ENCODE data around the gene CNTRL.

The CNTRL gene

DNA sequence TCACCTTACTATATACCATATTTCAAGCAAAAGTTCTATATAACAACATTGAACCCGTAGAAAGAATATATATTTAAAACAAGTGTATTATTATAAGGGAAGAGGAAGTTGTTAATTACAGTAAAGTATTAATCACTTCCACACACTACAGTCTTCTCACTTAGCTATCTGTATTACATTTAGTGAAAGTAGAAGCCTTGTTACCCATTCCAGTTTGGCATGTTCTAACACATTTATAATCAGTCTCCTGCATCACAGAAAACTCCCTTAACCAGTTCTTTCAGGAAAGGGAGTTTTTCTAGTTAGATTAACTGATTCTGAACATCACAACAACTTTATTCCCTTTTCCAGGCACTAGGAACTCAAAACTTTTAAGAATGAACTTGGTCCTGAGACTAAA, 120.0 kb downstream of the CNTRL start:
- in situ Hi-C loops (cut with HindIII; ENCODE audit: low pct_unique_long_range_greater_than_20kb, low sequenced_read_pairs), result no loop called here
- DNase-seq (ENCODE audit: low read depth in 1 of 2, low spot score in 1 of 2), result peak; percentile 28 to 70
- peak; percentile 36; the same call in 1 of the 2 replicates for TF ChIP-seq JUND (IDR thresholded peaks at IDR 0.05; ENCODE audit: low read depth)

DNA sequence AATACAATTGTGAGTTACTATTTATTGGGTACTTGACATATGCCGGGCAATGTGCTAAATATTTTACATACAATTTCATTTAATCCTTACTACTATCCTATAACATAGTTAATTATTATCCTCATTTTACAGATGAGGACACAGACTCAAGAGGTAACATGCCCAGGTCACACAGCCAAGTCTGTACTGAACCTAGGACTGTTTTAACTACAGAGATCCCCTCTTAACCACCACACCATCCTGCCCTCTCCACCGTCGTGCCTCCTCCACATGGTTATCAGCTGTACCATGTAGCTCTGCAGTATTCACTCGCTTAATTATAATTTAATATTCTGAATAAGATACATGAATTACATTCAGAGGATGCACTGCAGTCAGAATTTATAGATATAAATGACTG, 121.6 kb downstream of the CNTRL start:
- no peak for DNase-seq (ENCODE audit: low read depth in 1 of 2, low spot score in 1 of 2)
- TF ChIP-seq JUND (IDR thresholded peaks at IDR 0.05; ENCODE audit: low read depth), result no peak
- in situ Hi-C loops (cut with HindIII; ENCODE audit: low pct_unique_long_range_greater_than_20kb, low sequenced_read_pairs), result no loop called here

DNA sequence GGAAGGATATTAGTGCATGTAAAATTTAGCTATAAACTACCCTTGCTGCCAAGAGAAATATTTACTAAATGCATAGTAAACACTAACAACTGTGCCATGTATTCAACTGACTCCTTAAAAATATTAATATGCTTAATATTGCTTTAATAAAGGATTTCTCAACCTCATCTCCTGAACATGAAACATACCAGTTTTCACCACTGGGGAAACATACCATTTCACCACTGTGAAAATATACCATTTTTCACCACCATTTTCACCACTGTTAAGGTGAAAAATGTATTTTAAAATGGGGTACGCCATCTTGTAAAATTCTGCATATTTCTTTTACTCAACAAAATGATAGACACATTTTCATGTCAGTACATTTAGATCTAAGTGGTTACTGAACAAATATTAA, 122.4 kb downstream of the CNTRL start:
- TF ChIP-seq JUND (IDR thresholded peaks at IDR 0.05; ENCODE audit: low read depth), result no peak
- in situ Hi-C loops (cut with HindIII; ENCODE audit: low pct_unique_long_range_greater_than_20kb, low sequenced_read_pairs), result no loop called here
- no peak for DNase-seq (ENCODE audit: low read depth in 1 of 2, low spot score in 1 of 2)

DNA sequence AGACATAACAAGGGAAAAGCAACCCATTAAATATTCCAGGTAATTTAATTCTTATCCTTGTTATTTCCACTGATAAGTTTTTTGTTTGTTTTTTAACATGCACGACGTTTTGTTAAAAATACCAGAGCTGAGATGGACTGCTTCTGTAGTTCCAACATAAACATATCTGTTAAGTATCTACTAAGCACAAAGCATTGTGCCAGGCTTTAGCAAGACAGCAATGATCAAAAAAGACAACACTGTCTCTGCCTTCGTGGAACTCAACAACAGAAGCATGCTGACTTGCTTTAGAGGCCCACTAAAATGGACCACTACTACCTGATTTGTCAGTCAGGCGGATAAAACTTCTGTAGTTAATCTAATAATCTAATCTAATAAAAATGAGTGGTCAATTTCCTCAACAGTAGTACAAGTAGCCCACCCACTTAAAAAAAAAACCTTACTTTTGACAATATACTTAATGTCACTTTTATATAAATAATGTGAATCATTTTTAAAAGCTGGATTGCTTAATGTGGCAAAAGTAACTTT, 123.8 kb downstream of the CNTRL start:
- no peak for DNase-seq (ENCODE audit: low read depth in 1 of 2, low spot score in 1 of 2)
- in situ Hi-C loops (cut with HindIII; ENCODE audit: low pct_unique_long_range_greater_than_20kb, low sequenced_read_pairs), result no loop called here
- TF ChIP-seq JUND (IDR thresholded peaks at IDR 0.05; ENCODE audit: low read depth), result no peak

DNA sequence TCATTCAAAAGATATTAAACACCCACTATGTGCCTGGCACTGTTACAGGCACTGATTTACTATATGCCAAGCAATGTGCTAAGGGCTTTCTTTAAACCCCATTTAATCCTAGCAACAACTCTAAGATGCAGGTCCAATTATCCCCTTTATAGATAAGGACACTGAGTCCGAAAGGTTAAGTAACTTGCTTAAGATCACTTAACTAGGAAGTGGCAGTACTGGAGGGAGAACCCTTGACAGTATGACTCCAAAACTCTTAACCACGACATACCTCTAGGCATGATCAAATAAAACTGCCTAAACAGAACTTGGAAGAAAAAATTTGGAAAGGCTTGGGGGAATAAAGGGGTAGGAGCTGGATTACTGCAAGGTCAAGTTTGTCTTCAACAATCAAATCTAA, 125.2 kb downstream of the CNTRL start:
- no peak for TF ChIP-seq JUND (IDR thresholded peaks at IDR 0.05; ENCODE audit: low read depth)
- in situ Hi-C loops (cut with HindIII; ENCODE audit: low pct_unique_long_range_greater_than_20kb, low sequenced_read_pairs), result no loop called here
- peak in 1 of 2 experiments; percentile 24 for DNase-seq (ENCODE audit: low read depth in 1 of 2, low spot score in 1 of 2)

DNA sequence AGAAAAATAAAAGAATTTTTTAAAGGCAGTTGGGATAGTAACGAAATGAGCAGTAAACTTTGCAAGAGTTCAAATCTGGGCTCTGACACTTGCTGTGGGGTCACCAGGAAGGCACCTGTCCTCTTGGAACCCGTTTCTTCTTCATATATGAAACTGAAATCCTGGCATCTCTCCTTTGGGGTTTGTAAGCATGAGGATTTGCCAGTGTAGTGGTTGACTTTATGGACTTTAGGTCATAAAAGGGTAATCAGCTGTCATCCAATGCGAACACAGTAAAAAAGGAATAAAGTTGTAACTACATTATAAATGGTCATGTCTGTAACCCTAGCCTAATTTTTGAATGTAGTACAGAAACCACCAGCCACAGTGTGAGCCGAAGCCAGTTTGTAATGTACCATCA, 125.6 kb downstream of the CNTRL start:
- DNase-seq (ENCODE audit: low read depth in 1 of 2, low spot score in 1 of 2), result no peak
- in situ Hi-C loops (cut with HindIII; ENCODE audit: low pct_unique_long_range_greater_than_20kb, low sequenced_read_pairs), result no loop called here
- no peak for TF ChIP-seq JUND (IDR thresholded peaks at IDR 0.05; ENCODE audit: low read depth)

DNA sequence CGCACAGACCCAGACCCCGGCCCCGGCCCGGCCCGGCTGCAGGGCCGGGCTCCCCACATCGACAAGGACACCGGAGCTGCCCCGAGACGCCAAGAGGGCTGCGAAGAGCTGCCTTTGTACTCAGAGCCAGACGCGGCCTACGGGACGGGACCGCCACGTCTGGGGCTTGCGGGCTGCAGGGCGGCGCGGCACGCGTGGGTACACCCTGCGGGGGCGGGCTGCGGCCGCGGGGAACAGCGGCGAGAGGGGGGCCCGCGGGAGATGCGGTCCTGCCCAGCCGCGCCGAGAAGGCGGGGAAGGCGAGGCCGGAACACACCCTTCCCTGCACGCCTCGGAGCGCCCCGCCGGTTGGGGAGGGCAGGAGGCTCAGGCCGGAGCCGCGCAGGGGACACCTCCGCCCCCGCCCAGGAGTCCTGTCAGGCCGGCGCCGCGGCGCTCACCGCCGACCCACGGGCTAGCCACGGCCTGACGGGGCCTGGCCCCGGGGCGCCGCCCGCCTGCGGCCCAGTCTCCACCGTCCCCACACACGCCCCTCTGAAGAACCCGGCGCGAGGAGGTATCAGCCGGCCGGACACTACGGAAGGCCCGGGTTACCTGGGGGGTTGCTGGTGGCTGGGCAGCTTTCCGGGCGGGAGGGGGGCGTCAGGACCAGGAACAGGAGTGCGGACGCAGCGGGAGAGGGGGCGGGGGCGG, 126.4 kb downstream of the CNTRL start:
- in situ Hi-C loops (cut with HindIII; ENCODE audit: low pct_unique_long_range_greater_than_20kb, low sequenced_read_pairs), result no loop called here
- DNase-seq (ENCODE audit: low read depth in 1 of 2, low spot score in 1 of 2), result peak; percentile 16 to 45
- no peak for TF ChIP-seq JUND (IDR thresholded peaks at IDR 0.05; ENCODE audit: low read depth)

DNA sequence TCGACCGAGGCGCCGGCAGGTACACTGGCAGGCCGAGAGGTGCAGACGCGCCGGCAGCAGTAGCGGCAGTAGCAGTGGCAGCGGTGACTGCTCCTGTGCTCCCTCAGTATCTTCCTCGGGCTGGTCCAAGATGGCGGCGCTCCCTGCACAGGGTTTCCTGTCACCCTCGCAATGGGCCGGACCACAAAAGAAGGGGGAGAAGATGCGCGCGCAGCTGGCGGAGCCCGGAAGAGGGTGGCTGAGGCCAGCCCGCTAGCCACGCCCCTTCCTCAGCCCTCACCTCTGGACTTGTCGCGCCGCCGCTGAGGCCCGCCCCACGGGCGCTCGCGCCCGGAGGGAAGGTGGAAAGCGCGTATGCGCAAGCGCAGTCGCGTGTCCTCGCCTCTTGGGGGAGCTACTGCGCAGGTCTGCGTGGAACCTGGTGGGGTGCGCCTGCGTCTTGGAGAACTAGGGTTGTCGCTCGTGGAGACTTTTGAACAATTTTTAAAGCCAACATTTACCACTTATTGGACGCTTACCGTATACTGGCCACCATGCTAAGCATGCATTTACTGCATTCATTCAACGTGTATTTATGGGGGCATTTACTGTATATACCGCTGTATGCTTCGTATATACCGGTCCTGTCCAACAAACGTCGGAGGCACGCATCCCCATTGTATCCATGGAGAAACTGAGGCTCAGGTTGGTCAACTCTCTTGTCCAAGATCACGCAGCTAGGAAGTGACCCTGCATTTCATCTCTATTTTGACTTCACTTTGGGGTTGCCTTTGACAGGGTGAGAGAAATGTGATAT, 127.2 kb downstream of the CNTRL start, which contains the start of gene RAB14:
TSS of gene RAB14 (minus strand) at position 132 of the 796 bp plus-strand sequence. CDS start 8,457 bp downstream, outside the sequence.
- no peak for TF ChIP-seq JUND (IDR thresholded peaks at IDR 0.05; ENCODE audit: low read depth)
- in situ Hi-C loops (cut with HindIII; ENCODE audit: low pct_unique_long_range_greater_than_20kb, low sequenced_read_pairs), result no loop called here

DNA sequence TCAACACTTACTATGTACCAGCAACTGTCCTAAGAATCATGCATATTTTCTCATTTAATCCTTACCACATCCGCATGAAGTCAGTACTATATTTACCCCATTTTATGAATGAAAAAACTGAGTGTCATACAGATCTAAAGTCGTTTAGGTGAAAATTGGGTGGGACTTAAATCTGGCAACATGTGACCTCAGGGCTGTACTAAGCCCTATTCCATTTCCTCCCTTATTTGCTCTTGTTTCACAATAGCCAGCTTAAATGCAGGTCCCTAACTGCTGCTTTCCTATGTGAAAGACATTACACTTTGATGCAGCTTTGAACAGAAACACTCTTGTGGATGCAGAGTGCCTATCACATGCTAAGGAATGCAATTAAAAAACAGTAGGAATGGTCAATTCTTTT, 129.4 kb downstream of the CNTRL start:
- in situ Hi-C loops (cut with HindIII; ENCODE audit: low pct_unique_long_range_greater_than_20kb, low sequenced_read_pairs), result no loop called here
- TF ChIP-seq JUND (IDR thresholded peaks at IDR 0.05; ENCODE audit: low read depth), result no peak
- no peak for DNase-seq (ENCODE audit: low read depth in 1 of 2, low spot score in 1 of 2)

More for the DNA sequence above, 127.2 kb downstream of the CNTRL start, which contains the start of gene RAB14:
- DNase-seq (ENCODE audit: low read depth in 1 of 2, low spot score in 1 of 2), result peak; percentile 99

DNA sequence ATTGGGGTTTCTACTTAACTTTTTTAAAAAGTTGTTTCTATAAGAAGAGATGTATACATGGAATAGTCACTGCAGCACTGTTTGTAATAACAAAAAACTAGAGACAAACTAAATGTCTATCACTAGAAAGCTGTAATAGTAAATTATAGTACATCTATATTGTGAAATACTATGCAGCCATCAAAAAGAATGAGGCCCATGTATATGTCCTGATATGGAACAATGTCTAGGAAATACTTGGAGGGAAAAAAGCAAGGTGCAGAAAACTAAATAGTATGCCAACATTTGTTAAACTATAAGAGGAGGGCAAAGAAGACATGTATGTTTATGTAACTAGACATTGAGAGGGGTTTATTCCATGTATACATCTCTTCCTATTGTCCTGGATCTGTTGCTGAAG, 129.9 kb downstream of the CNTRL start:
- no peak for DNase-seq (ENCODE audit: low read depth in 1 of 2, low spot score in 1 of 2)
- no peak for TF ChIP-seq JUND (IDR thresholded peaks at IDR 0.05; ENCODE audit: low read depth)
- in situ Hi-C loops (cut with HindIII; ENCODE audit: low pct_unique_long_range_greater_than_20kb, low sequenced_read_pairs), result no loop called here

DNA sequence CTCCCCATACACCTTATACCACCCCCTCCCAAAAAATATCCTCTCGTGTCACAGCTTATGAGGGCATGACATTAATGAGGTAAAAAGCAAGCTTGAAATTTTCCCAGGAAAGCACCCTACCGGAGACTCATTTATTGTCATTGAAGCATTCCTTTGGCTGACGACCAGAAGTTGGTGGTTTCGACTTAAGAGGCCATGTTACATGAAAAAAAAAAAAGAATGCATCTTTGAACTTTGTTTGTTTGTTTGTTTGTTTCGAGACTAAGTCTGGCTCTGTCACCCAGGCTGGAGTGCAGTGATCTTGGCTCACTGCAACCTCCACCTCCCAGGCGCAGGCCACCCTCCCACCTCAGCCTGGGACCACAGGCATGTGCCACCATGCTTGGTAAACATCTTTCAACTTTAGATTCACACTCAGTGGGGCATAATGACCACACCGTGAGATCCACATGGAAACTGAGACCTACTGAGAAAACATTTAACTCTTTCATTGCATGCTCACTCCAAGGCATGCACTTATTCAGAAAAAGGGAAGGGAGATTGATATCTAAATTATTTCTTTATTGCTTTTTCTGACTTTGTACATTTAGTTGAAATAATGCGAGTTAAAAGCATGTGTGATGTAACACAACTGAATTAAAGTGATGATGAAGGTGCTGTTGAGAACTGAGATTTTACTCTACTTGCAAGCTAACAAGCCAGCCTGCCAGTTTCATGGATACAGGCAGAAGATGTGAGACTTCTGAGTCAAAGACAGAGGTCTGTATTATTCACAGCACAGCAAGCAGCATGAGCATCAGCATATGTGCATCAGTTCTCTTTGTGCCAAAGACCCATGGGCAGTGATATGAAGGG, 132.0 kb downstream of the CNTRL start:
- peak in 1 of 2 experiments; percentile 57 for DNase-seq (ENCODE audit: low read depth in 1 of 2, low spot score in 1 of 2)
- in situ Hi-C loops (cut with HindIII; ENCODE audit: low pct_unique_long_range_greater_than_20kb, low sequenced_read_pairs), result no loop called here
- no peak for TF ChIP-seq JUND (IDR thresholded peaks at IDR 0.05; ENCODE audit: low read depth)

DNA sequence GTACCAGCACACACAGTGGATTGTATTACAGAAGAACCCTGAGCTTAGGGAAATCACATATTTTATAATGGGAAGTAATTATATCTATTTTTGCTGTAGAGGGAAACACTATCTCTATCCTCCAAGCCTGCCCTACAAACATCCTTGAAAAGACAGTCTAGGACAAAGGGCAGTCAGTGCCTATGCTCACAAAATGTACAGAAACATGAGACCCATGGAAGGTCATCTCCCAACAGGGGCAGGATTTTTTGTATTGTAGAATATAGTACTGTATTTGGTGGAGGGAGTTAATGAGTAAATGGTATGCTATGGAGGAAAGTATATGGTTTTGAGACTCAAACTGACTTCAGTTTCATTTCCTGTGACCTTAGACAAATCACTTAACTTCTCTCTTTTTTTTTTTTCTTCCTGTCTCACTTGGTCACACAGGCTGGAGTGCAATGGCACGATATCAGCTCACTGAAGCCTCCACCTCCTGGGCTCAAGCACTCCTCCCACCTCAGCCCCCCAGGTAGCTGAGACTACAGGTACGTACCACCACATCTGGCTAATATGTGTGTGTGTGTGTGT, 132.7 kb downstream of the CNTRL start:
- in situ Hi-C loops (cut with HindIII; ENCODE audit: low pct_unique_long_range_greater_than_20kb, low sequenced_read_pairs), result no loop called here
- no peak for DNase-seq (ENCODE audit: low read depth in 1 of 2, low spot score in 1 of 2)
- TF ChIP-seq JUND (IDR thresholded peaks at IDR 0.05; ENCODE audit: low read depth), result no peak

Data from T47D (cell line).